Globus pallidus (tissue), 1 donor: Measurements from ENCODE around the gene DNAJA1.

ENCODE experiments used
- DNase-seq: peaks from one replicate; pipeline ENCODE4 v3.0.0-alpha.2; 2015; ENCODE audit warnings: low spot score

Gene DNAJA1

DNA sequence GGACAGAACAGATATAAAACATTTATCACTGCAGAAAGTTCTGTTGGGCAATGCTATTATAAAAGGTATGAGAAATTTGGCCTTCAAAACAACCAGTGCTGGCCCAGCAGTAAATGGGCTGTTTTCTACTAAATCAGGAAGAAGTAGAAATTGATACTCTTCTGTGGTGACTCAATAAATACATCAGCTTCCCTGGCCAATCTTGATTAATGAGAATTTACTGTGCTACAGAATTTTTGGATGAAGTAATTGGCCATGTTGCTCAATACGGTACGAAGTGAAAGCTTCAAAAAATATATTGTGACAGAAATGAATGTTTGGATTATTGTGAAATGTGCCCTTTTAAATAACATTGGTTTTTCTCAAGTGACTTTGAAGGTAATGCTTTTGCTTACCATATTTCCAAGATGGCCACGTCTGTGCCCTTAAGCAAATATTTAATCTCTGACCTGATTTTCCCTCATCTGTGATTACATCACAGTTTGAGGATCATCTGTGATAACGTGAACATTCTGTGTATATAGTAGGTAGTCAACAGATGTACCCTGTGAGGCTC, 4.2 kb downstream of the DNAJA1 start:
- DNase-seq = no peak

DNA sequence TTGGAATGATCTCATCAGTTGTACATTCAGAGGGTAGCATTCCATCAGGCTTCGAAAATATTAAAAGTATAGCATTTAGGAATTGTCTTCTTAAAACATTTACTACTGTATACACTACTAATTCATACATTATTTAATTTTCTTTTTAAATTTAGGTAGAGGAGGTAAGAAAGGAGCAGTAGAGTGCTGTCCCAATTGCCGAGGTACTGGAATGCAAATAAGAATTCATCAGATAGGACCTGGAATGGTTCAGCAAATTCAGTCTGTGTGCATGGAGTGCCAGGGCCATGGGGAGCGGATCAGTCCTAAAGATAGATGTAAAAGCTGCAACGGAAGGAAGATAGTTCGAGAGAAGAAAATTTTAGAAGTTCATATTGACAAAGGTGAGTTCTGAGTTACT, 5.2 kb downstream of the DNAJA1 start:
- no peak for DNase-seq

- no peak for DNase-seq
Measured at GRCh38 chr9:33032292-33032691, 7.2 kb downstream of the DNAJA1 start.

- no peak for DNase-seq
Measured at GRCh38 chr9:33032865-33033264, 7.8 kb downstream of the DNAJA1 start.

- DNase-seq = no peak
Measured at GRCh38 chr9:33040792-33041431, 15.8 kb downstream of the DNAJA1 start.

- no peak for DNase-seq
Measured at GRCh38 chr9:33041432-33042188, 16.5 kb downstream of the DNAJA1 start.

DNA sequence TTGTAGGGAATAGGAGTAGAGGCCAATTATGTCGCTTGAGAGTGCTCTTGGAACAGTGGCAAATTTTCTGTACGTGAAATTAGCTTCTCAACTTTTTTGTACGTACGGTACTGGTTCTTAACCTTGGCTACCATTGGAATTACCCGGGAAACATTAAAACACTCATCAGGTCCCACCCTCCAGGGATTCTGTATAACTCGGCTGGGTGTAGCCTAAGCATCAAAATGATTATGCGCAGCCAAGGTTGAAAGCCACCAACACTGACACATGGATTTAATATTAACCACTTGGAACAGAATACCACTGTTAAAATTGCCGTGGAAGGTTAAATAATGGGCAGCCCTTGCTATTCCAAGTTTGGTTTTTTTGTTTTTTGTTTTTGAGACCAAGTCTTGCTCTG, 17.4 kb downstream of the DNAJA1 start:
- no peak for DNase-seq

DNA sequence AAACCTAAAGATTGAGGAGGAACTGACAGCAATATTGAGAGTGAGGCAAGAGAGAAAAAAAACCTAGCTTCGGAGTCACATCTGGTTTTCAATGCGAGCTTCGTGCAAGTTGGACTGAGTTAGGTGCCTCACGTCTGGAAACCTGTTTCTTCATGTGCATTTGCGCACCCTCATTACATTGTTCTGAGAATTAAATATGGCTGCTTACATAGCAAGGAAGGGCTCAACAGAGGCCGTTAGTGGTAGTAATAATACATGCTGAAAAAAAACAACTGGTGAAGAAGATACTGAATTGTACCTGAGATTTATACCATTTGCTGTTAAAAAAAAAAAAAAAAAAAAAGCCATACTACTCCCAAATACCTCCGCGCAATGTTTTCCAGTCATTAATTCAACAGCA, 18.6 kb downstream of the DNAJA1 start:
- no peak for DNase-seq

DNA sequence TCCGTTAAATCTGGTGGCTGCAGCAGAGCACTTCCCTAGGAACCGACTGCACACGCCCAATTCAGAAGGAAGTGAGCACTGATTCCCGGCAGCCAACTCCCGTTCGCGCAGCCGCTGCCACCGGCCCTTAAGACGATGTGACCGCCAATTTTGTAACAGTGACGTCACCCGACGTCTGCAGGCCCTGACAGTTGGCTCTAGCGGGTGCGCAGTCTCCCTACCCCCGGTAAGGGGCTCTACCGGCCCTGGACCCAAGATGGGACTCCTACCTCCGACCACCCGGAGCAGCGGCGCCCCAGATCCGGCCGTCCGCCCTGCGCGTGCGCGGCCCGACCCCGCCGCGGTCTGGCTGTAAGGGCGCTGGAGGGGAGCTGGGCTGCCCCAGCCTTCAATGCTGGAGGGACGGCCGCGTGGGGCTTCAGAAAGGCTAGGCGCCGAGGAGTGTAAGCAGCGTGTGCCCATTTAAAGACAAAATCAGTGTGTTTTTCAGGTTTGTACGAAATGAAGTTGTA, 19.1 kb downstream of the DNAJA1 start:
- DNase-seq = peak; percentile 76

DNA sequence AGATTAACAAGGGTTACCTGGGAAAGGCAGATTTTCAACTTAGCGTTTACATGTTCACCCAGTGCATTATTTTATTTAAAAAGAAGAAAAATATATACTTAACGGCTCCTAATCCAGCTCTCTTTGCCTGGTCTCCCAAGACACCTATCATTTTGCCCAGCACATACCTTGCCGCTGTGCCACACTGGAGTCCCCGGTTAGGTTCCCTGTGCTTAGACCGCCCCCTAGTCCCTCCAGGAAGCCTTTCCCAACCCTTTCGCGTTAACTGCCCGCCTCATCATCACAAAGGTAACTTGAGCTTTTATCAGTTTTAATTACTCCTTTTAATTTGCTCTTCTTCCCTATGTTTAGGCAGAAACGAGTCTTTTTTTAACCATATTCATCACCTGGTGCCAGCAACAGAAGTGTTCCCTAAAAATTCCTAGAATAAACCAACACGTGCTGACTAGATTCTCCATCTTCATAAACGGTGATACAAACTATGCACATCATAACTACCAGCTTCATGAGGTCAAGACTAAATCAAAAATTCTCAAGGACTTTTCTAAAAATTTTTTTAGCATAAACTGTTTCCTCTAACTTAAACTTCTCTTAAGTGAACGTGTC, 19.7 kb downstream of the DNAJA1 start:
- no peak for DNase-seq

DNA sequence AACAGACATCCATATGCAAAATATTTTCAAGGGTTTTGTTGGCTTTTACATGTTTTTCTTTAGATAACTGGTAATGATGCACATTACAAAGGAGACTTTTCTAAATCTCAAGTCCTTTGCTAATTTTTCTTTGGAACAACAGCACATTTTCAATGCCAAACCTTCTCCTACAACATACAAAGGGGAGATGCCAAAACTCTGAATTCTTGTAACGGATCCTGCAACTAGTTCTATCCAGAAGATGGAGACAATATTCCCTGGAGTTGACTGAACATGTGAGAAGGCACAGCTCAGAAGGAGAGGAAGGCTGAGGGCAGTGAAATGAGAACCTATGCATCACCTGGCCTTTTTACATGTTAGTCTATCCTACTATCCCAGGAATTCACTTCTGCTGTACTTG, 21.0 kb downstream of the DNAJA1 start:
- DNase-seq = no peak

DNA sequence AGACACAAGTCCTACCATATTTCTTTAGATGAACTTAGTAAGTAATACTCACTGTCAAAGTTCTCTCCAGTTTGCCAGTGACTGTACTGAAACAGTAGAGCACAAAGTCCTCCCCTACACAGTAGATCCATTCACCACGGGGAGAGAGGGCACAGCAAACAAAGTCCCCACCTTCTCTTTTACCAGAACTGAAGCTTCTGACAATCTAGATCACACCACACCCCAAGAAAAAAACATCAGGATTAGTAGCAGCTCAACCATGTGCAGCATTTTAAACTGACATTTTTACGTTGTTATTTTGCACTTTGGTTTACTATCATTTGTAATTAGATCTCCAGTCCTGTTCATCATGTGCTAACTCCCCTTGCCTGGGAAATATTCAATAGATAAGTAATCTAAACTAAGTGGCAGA, 23.0 kb downstream of the DNAJA1 start:
- no peak for DNase-seq

DNA sequence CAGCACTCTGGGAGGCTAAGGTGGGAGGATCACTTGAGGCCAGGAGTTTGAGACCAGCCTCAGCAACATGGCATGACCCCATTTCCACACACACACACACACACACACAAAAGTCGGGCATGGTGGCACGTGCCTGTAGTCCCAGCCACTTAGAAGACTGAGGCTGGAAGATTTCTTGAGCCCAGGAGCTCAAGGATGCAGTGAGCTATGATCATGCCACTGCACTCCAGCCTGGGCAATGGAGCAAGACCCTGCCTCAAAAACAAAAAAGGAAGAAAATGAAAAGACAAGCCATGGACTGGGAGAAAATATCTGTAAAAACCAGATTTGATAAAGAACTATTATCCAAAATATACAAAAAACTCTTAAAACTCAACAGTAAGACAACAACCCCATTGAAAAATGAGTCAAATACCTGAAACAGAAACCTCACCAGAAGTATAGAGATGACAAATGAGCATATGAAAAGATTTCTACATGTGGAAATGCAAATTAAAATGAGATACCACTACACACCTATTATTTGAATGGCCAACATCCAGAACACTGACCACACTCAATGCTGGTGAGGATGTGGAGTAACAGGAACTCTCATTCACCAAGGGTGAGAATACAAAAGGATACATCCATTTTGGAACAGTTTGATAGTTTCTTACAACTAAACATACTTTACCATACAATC, 24.7 kb downstream of the DNAJA1 start:
- DNase-seq = no peak

DNA sequence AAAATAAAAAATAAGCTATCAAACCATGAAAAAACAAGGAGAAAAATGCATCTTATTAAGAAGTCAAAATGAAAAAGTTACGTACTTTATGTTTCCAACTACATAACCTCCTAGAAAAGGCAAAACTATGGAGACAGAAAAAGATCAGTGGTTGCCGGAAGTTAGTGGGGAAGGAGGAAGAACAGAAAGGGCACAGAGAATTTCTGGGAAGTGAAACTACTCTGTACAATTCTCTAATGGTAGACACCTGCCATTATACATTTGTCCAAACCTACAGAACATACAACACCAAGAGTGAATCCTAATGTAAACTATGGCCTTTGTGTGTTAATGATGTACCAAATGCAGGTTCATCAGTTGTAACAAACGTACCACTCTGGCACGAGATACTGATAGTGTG, 26.1 kb downstream of the DNAJA1 start:
- DNase-seq = no peak

GRCh38 chr9:33065157-33066076, 40.3 kb downstream of the DNAJA1 start:
- DNase-seq = peak; percentile 52

- no peak for DNase-seq
Measured at GRCh38 chr9:33068991-33069390, 43.9 kb downstream of the DNAJA1 start.

GRCh38 chr9:33076046-33077004, 51.3 kb downstream of the DNAJA1 start, which contains the start of gene SMU1:
Gene SMU1 (minus strand): TSS chr9:33076674. CDS start chr9:33076608, 66 bp downstream.
- DNase-seq = peak; percentile 94

DNA sequence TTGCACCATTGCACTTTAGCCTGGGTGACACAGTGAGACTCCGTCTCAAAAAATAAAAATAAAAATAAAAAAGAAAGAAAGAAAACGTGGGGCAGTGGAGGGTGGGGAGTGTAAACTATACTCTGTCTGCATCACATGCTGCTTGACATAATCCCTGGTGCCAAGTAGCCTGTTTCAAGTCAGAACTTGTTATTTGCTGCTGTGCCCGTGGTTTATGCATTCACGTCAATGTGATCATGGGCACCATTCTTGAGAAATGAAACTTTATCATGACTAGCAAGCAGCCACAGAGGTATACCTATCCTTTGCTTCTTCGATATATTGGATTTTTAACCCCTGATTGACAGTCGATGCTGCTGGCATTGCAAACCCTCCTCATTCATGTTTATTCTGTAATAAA, 55.5 kb downstream of the DNAJA1 start:
- no peak for DNase-seq

DNA sequence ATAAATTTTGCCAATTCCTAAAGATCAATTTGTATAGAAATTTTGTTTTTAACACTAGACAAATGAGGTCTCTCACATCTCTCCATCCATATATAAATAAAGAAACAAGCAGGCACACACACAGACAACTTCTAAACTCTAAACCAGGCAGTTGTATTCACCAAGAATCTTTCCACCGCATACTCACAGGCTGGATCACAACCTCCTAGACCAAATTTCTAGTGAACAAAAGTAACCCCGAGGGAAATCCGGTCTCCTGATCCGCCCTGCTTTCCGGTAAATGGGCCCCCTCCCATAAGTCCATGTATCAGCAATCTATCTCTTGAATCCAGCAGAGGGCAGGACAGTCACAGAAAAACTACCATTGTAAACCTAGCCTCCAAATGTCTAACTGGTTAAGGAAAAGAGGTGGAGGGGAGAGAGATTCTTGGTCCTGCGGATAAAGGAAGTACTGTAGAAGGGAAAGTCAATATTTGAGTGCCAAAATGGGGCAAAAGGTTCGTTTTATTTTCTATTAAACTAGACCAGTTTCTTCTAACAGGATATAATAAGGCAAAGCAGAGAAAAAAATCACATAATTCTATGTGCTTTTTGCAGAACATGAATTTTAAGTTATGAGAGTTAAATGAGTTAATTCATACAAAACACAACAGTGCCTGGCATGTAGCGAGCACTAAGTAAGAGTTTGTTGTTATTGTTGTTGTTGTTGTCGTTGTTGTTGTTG, 56.2 kb downstream of the DNAJA1 start:
- peak; percentile 80 for DNase-seq
